Choroid plexus epithelial cell (primary cell): ENCODE data around the gene MZT2B.
"Not testable (repeated sequence)": the region's sequence is repeated elsewhere in the genome, so short reads cannot be mapped to it uniquely, and the experiment has no call there.

Experiments used
- DNase-seq: peaks from one replicate; pipeline ENCODE4 v3.0.0-alpha.2; 2010; ENCODE audit warnings: low read depth
- H3K4me3 ChIP-seq: 2 replicates; pipeline ENCODE4 v1.5.1; 2011; ENCODE audit warnings: low read depth, mild to moderate bottlenecking, control low read depth, low read length, moderate library complexity
- CTCF ChIP-seq: conservative IDR thresholded peaks from 2 replicates; pipeline ENCODE4 v1.5.1; 2011; ENCODE audit warnings: low read depth, mild to moderate bottlenecking, control low read depth, inconsistent platforms, low read length, moderate library complexity

The MZT2B gene

GRCh38 chr2:130190237-130190636, 8.2 kb downstream of the MZT2B start:
- H3K4me3 ChIP-seq: no peak overlapping the region
- no peak for TF ChIP-seq CTCF
- no peak for DNase-seq

- DNase-seq, H3K4me3 ChIP-seq: not testable (repeated sequence)
These were observed 9.3 kb downstream of the MZT2B start for GRCh38 chr2:130191319-130191718.

GRCh38 chr2:130192451-130192850, 10.4 kb downstream of the MZT2B start:
- not testable (repeated sequence) for DNase-seq, H3K4me3 ChIP-seq

- not testable (repeated sequence) for H3K4me3 ChIP-seq, DNase-seq
These were observed 11.8 kb downstream of the MZT2B start for GRCh38 chr2:130193824-130194223.

GRCh38 chr2:130195089-130195635, 13.1 kb downstream of the MZT2B start:
- H3K4me3 ChIP-seq, DNase-seq: not testable (repeated sequence)

- not testable (repeated sequence) for H3K4me3 ChIP-seq, DNase-seq
These were observed 14.0 kb downstream of the MZT2B start for GRCh38 chr2:130196052-130196451.

GRCh38 chr2:130198343-130198742, 16.3 kb downstream of the MZT2B start, which contains the start of gene TUBA3E:
TUBA3E (minus strand) TSS chr2:130198439; CDS start chr2:130198360, 79 bp downstream.
- no peak for DNase-seq
- H3K4me3 ChIP-seq: no peak within 1 kb of the TSS
- no peak for TF ChIP-seq CTCF

- not testable (repeated sequence) for H3K4me3 ChIP-seq, DNase-seq
These were observed 20.5 kb downstream of the MZT2B start for GRCh38 chr2:130202518-130202917.

GRCh38 chr2:130203150-130203549, 21.1 kb downstream of the MZT2B start:
- not testable (repeated sequence) for H3K4me3 ChIP-seq, DNase-seq

GRCh38 chr2:130207051-130207450, 25.0 kb downstream of the MZT2B start:
- not testable (repeated sequence) for DNase-seq, H3K4me3 ChIP-seq

- not testable (repeated sequence) for H3K4me3 ChIP-seq, DNase-seq
These were observed 37.1 kb downstream of the MZT2B start for GRCh38 chr2:130219147-130219546.

- DNase-seq, H3K4me3 ChIP-seq: not testable (repeated sequence)
These were observed 38.4 kb downstream of the MZT2B start for GRCh38 chr2:130220505-130220904.

GRCh38 chr2:130222523-130222922, 40.5 kb downstream of the MZT2B start:
- H3K4me3 ChIP-seq, DNase-seq: not testable (repeated sequence)

GRCh38 chr2:130228005-130228404, 45.9 kb downstream of the MZT2B start:
- DNase-seq, H3K4me3 ChIP-seq: not testable (repeated sequence)

- DNase-seq, H3K4me3 ChIP-seq: not testable (repeated sequence)
These were observed 46.6 kb downstream of the MZT2B start for GRCh38 chr2:130228467-130229160.

- peak overlapping the region; percentile 26 for H3K4me3 ChIP-seq
- DNase-seq: peak; percentile 48
These were observed 47.1 kb downstream of the MZT2B start for GRCh38 chr2:130229161-130229510.

- H3K4me3 ChIP-seq, DNase-seq: not testable (repeated sequence)
These were observed 48.3 kb downstream of the MZT2B start for GRCh38 chr2:130230376-130230775.

- not testable (repeated sequence) for DNase-seq, H3K4me3 ChIP-seq
These were observed 48.8 kb downstream of the MZT2B start for GRCh38 chr2:130230907-130231306.
